GM23338 (cell line): ENCODE data around the gene KLC4. TPM values are rescaled to one million over a fixed set of nuclear protein-coding genes. Genes with fewer than 3 reads are reported as not detected.
A peak's percentile ranks its signal among the peaks of the same experiment; 100 is the strongest.

Experiments
- ATAC-seq: fragments of 200-7000 bp; cut with Tn5 transposase; 3 replicates; pipeline ENCODE4 v1.9.1; 2020
- DNase-seq: peaks from one replicate; pipeline ENCODE4 v3.0.0-alpha.2; 2015; ENCODE audit warnings: low spot score
- H2AFZ ChIP-seq: fragments of 200-600 bp; sonication (generic); 2 replicates; pipeline ENCODE4 v1.8.0; 2016; ENCODE audit warnings: antibody characterized with exemption, mild to moderate bottlenecking, moderate library complexity
- H3F3A ChIP-seq: fragments of 200-600 bp; sonication (generic); replicated peaks from 2 replicates; pipeline ENCODE4 v1.8.0; 2017; ENCODE audit warnings: antibody characterized with exemption, mixed run types, low read depth
- H3K27ac ChIP-seq: fragments of 200-600 bp; sonication (generic); 2 replicates; pipeline ENCODE4 v1.6.1; 2016; ENCODE audit warnings: low read depth
- H3K27me3 ChIP-seq: fragments of 200-600 bp; sonication (generic); 2 replicates; pipeline ENCODE4 v1.8.0; 2016; ENCODE audit warnings: mild to moderate bottlenecking, mixed run types, moderate library complexity; ENCODE audit not compliant: insufficient read depth
- H3K36me3 ChIP-seq: fragments of 200-600 bp; sonication (generic); 2 replicates; pipeline ENCODE4 v1.8.0; 2016; ENCODE audit warnings: mild to moderate bottlenecking; ENCODE audit not compliant: insufficient read depth
- H3K4me1 ChIP-seq: fragments of 200-600 bp; sonication (generic); 2 replicates; pipeline ENCODE4 v1.8.0; 2016; ENCODE audit warnings: mild to moderate bottlenecking, moderate library complexity; ENCODE audit not compliant: insufficient read depth
- H3K4me2 ChIP-seq: fragments of 200-600 bp; sonication (generic); 2 replicates; pipeline ENCODE4 v1.7.1; 2017; ENCODE audit warnings: mixed run types
- H3K4me3 ChIP-seq: fragments of 200-600 bp; sonication (generic); 2 replicates; pipeline ENCODE4 v1.6.1; 2016; ENCODE audit warnings: mixed run types
- H3K79me2 ChIP-seq: fragments of 200-600 bp; sonication (generic); replicated peaks from 2 replicates; pipeline ENCODE4 v1.8.0; 2017; ENCODE audit warnings: mild to moderate bottlenecking; ENCODE audit not compliant: insufficient read depth
- H3K9me2 ChIP-seq: fragments of 200-600 bp; sonication (generic); 2 replicates; pipeline ENCODE4 v1.8.0; 2017; ENCODE audit not compliant: insufficient read depth
- H4K20me1 ChIP-seq: fragments of 200-600 bp; sonication (generic); replicated peaks from 2 replicates; pipeline ENCODE4 v1.8.0; 2017; ENCODE audit warnings: mild to moderate bottlenecking; ENCODE audit not compliant: insufficient read depth
- H3K27ac Mint-ChIP-seq: 2 replicates; pipeline ENCODE4 v1.8.0; 2020; ENCODE audit warnings: inconsistent platforms, mild to moderate bottlenecking, moderate library complexity, mixed read lengths
- H3K27me3 Mint-ChIP-seq: 3 replicates; pipeline ENCODE4 v1.8.0; 2022; ENCODE audit warnings: low read depth, mild to moderate bottlenecking, moderate library complexity, mixed read lengths, inconsistent platforms; ENCODE audit not compliant: insufficient read depth, poor library complexity
- H3K36me3 Mint-ChIP-seq: 3 replicates; pipeline ENCODE4 v1.8.0; 2021; ENCODE audit warnings: low read depth, mild to moderate bottlenecking, inconsistent platforms, moderate library complexity, mixed read lengths
- H3K4me1 Mint-ChIP-seq: 3 replicates; pipeline ENCODE4 v1.8.0; 2020; ENCODE audit warnings: mild to moderate bottlenecking, inconsistent platforms, mixed read lengths
- H3K4me3 Mint-ChIP-seq: 3 replicates; pipeline ENCODE4 v1.8.0; 2021; ENCODE audit warnings: moderate library complexity, mild to moderate bottlenecking, inconsistent platforms, mixed read lengths
- H3K9me3 Mint-ChIP-seq: 3 replicates; pipeline ENCODE4 v1.8.0; 2020; ENCODE audit warnings: moderate library complexity, mild to moderate bottlenecking, inconsistent platforms, mixed read lengths
- CREB1 ChIP-seq: fragments of 250-450 bp; sonication (Bioruptor Pico); IDR thresholded peaks from 2 replicates; pipeline ENCODE4 v1.5.0; 2020; ENCODE audit warnings: low read depth, mild to moderate bottlenecking, moderate library complexity
- CTCF ChIP-seq, 2 experiments: fragments of 200-600 bp in 1 of 2; sonication (generic) in 1 of 2; conservative IDR thresholded peaks; 2 replicates each; pipeline versions ENCODE4 v1.5.1 to v1.6.1; 2016 to 2017; ENCODE audit warnings: antibody characterized with exemption in 2 of 2, low read depth in 2 of 2, mild to moderate bottlenecking in 2 of 2, moderate library complexity in 1 of 2
- EZH2 ChIP-seq: fragments of 200-600 bp; sonication (generic); IDR thresholded peaks from one replicate; pipeline ENCODE4 v1.8.0; 2017; ENCODE audit warnings: antibody characterized with exemption, mild to moderate bottlenecking, low read depth; ENCODE audit not compliant: unreplicated experiment
- EZH2phosphoT487 ChIP-seq: fragments of 200-600 bp; sonication (generic); IDR thresholded peaks from one replicate; pipeline ENCODE4 v1.8.1; 2018; ENCODE audit warnings: antibody characterized with exemption; ENCODE audit not compliant: unreplicated experiment
- JUNB ChIP-seq: IDR thresholded peaks from one replicate; pipeline ENCODE4 v1.6.1; 2016; ENCODE audit warnings: antibody characterized with exemption; ENCODE audit not compliant: unreplicated experiment
- NANOG ChIP-seq: IDR thresholded peaks from 2 replicates; pipeline ENCODE4 v1.6.1; 2016; ENCODE audit warnings: antibody characterized with exemption, borderline replicate concordance
- POLR2AphosphoS5 ChIP-seq: IDR thresholded peaks from 2 replicates; pipeline ENCODE4 v1.6.1; 2016; ENCODE audit warnings: antibody characterized with exemption, low read depth
- REST ChIP-seq: IDR thresholded peaks from one replicate; pipeline ENCODE4 v1.6.1; 2018; ENCODE audit warnings: antibody characterized with exemption; ENCODE audit not compliant: unreplicated experiment
- STAT1 ChIP-seq: IDR thresholded peaks from one replicate; pipeline ENCODE4 v1.6.1; 2016; ENCODE audit warnings: antibody characterized with exemption; ENCODE audit not compliant: unreplicated experiment
- ZNF114 ChIP-seq: fragments of 250-450 bp; sonication (Bioruptor Pico); IDR thresholded peaks from 2 replicates; pipeline ENCODE4 v1.5.0; 2020; ENCODE audit warnings: mild to moderate bottlenecking, moderate library complexity
- ZNF331 ChIP-seq: fragments of 250-450 bp; sonication (Bioruptor Pico); IDR thresholded peaks from 2 replicates; pipeline ENCODE4 v1.5.0; 2020; ENCODE audit warnings: low read depth, mild to moderate bottlenecking, moderate library complexity
- polyA plus RNA-seq: library from polyadenylated mRNA; unstranded; fragments of >200 nt; fragmentation: Nextera tagmentation; extraction: Ambion mirVana; gene quantifications from 2 replicates; pipeline ENCODE4 v1.2.1, GENCODE V29; 2016
- total RNA-seq: library from RNA; depleted of rRNA; stranded (reverse); fragments of >200 nt; shearing (Covaris generic); gene quantifications from 2 replicates; pipeline ENCODE4 v1.2.3, GENCODE V29; 2014

Gene KLC4
- total and polyA plus RNA-seq, 2 experiments from 2014 or later: 14.9 to 17.4 TPM

DNA sequence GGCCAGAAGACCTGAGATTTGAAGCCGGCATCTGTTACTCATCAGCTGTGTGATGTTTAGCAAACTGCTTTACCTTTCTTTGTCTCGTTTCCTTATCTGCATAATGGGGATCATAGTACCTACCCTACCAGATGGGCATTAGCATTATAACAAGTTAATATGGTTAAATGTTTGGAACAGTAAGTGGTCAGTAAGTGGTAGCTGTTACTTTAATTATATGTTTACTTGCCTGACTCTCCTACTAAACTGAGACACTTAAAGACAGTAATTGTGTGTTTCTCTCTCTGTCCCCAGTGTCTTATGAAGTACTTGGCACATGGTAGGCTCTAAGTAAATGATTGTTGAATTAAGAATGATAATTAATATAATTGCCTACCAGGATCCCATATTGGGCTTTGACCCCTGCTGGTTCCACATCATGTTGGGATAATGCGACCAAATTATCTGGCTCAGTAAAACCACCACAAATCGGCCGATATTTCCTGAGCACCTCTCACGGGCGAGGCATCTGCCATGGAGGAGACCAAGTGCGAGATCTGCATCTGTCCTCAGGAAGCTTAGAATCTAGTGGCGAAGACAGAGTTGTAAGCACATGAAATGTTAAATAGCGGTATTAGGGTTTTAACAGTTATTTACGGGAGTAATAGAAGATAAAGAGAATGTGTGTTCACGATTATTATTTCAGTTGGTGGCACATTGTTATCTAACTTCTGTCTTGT lies 48.1 kb downstream of the KLC4 start (continued):
- TF ChIP-seq REST (no peak), EZH2 (no peak), POLR2AphosphoS5 (no peak)

DNA sequence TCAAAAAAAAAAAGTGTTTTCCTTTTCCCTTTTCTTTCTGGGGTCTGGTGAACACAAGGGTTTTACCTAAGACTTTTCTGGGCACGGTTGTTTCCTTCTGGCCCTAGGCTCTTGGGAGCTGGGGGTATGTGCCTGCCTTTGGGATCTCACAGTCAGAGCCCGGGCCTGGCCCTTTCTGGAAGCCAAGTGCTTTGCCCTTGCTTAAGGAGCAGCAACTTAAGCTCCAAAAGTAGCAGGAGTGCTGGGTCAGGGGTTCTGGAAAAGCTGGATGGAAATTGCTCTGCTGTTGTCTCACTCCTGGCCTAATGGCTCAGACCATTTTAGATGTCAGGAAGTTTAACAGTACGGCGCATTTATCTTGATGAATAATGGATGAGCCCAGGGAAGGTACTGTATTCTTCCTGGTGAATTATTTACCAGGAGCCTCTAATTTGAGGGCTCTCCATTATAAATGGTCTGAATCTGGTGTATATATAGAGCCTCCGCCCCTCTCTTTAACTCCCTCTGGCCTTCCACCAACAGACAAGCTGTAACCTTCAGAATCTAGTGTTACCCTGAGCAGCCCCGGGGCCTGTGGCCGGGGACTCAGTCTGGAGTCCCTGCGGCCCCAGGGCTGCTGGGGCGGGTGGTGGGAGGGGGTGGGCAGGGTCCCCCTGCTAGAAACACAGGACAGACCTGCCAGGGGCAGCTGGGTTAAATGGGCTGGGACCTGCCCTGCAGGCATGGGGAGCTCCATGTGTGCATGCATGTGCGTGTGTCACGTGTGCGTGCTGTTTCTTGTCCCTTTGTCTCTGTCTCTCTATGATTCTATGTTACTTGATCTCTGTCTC lies 54.2 kb downstream of the KLC4 start:
- Mint-ChIP-seq H3K27ac (peak overlapping the region; percentile 89), H3K27me3 (peaks cover 10% of the 10 kb centered on the region), H3K4me1 (peaks cover 29% of the 10 kb centered on the region), H3K4me3 (no peak overlapping the region; the same call in 2 of the 3 replicates), H3K9me3 (no peaks in the 10 kb centered on the region), H3K36me3 (no peaks in the 10 kb centered on the region)
- Histone ChIP-seq H3K27ac (peak overlapping the region; percentile 89), H3K36me3 (no peaks in the 10 kb centered on the region), H3K4me1 (peaks cover 22% of the 10 kb centered on the region), H3K9me2 (no peaks in the 10 kb centered on the region), H3K79me2 (peaks cover 90% of the 10 kb centered on the region), H3K4me3 (no peak overlapping the region), H4K20me1 (0 out of 2 replicates have a peak, but pooled peaks cover 7% of the 10 kb centered on the region), H3K27me3 (no peaks in the 10 kb centered on the region), H2AFZ (no peak overlapping the region), H3F3A (0 out of 2 replicates have a peak, but pooled peaks cover 2% of the 10 kb centered on the region), H3K4me2 (peak overlapping the region; percentile 65; the same call in 1 of the 2 replicates)
- ATAC-seq: peak; percentile 77
- no peak for TF ChIP-seq CREB1 (CRISPR knock-in tag)
- TF ChIP-seq POLR2AphosphoS5: no peak
- no peak for TF ChIP-seq ZNF331 (CRISPR knock-in tag)
- no peak for TF ChIP-seq EZH2
- TF ChIP-seq REST: no peak
- TF ChIP-seq STAT1: no peak
- no peak for TF ChIP-seq EZH2phosphoT487
- no peak for TF ChIP-seq NANOG
- TF ChIP-seq ZNF114: no peak
- no peak for TF ChIP-seq CTCF (conservative IDR thresholded peaks at IDR 0.05; ENCODE audit: low read depth in 2 of 2)
- no peak for TF ChIP-seq JUNB
- no peak for DNase-seq
